SK-N-SH treated with all-trans-retinoic acid at 6 μM for 48 hours (cell line): ENCODE measurements around the gene IMMP2L.

Experiments
- ARNTL ChIP-seq: fragments of 450-650 bp; formaldehyde crosslinking; IDR thresholded peaks from 2 replicates; pipeline ENCODE4 v1.5.0; 2020; ENCODE audit warnings: low read depth, mild to moderate bottlenecking, moderate library complexity, borderline replicate concordance
- POU6F1 ChIP-seq: fragments of 250-450 bp; sonication (Bioruptor Pico); IDR thresholded peaks from 2 replicates; pipeline ENCODE4 v1.8.0; 2021; ENCODE audit warnings: low read depth, mild to moderate bottlenecking, moderate library complexity, borderline replicate concordance
- RARB ChIP-seq: fragments of 250-450 bp; sonication (Bioruptor Pico); IDR thresholded peaks from 2 replicates; pipeline ENCODE4 v1.8.0; 2021; ENCODE audit warnings: mild to moderate bottlenecking, moderate library complexity
- SNAI2 ChIP-seq: fragments of 250-450 bp; sonication (Bioruptor Pico); IDR thresholded peaks from 2 replicates; pipeline ENCODE4 v1.5.0; 2020; ENCODE audit warnings: mild to moderate bottlenecking, moderate library complexity
- TCF4 ChIP-seq: fragments of 250-450 bp; sonication (Bioruptor Pico); IDR thresholded peaks from 2 replicates; pipeline ENCODE4 v1.8.0; 2021; ENCODE audit warnings: mild to moderate bottlenecking, moderate library complexity, borderline replicate concordance
- ZFP30 ChIP-seq: fragments of 450-650 bp; formaldehyde crosslinking; IDR thresholded peaks from 2 replicates; pipeline ENCODE4 v1.5.0; 2022; ENCODE audit warnings: mild to moderate bottlenecking, moderate library complexity
- ZNF8 ChIP-seq: fragments of 450-650 bp; formaldehyde crosslinking; IDR thresholded peaks from 2 replicates; pipeline ENCODE4 v1.5.0; 2020; ENCODE audit warnings: mild to moderate bottlenecking, moderate library complexity

- no peak for TF ChIP-seq SNAI2
- TF ChIP-seq ZFP30 (CRISPR knock-in tag): no peak
- no peak for TF ChIP-seq ARNTL (CRISPR knock-in tag)
- TF ChIP-seq RARB (CRISPR knock-in tag): no peak
- no peak for TF ChIP-seq TCF4 (CRISPR knock-in tag)
- no peak for TF ChIP-seq POU6F1 (CRISPR knock-in tag)
- TF ChIP-seq ZNF8: no peak
Measured at GRCh38 chr7:110637252-110637651, 925.0 kb downstream of the IMMP2L start.
